ENCODE results near the gene PRR23A. TPM values are rescaled to one million over a fixed set of nuclear protein-coding genes. Genes with fewer than 3 reads are reported as not detected.

Gene PRR23A
- polyA plus RNA-seq, 3 donors = not detected

- H3K27me3 ChIP-seq (ENCODE audit: control insufficient read depth in 2 of 2, insufficient read depth in 2 of 2, low read length in 2 of 2) = no peaks in the 10 kb centered on the region
- intact Hi-C loops (cut with micrococcal nuclease) = no loop called here
- H4K20me1 ChIP-seq (ENCODE audit: insufficient read depth, low read length) = no peaks in the 10 kb centered on the region
- no peaks in the 10 kb centered on the region for H3K79me2 ChIP-seq (ENCODE audit: insufficient read depth, low read length)
- no peak overlapping the region for H3K4me3 ChIP-seq (replicated peaks in 1 of 3; ENCODE audit: low read depth in 2 of 3, low read length in 3 of 3)
- TF ChIP-seq, protein P1, sequence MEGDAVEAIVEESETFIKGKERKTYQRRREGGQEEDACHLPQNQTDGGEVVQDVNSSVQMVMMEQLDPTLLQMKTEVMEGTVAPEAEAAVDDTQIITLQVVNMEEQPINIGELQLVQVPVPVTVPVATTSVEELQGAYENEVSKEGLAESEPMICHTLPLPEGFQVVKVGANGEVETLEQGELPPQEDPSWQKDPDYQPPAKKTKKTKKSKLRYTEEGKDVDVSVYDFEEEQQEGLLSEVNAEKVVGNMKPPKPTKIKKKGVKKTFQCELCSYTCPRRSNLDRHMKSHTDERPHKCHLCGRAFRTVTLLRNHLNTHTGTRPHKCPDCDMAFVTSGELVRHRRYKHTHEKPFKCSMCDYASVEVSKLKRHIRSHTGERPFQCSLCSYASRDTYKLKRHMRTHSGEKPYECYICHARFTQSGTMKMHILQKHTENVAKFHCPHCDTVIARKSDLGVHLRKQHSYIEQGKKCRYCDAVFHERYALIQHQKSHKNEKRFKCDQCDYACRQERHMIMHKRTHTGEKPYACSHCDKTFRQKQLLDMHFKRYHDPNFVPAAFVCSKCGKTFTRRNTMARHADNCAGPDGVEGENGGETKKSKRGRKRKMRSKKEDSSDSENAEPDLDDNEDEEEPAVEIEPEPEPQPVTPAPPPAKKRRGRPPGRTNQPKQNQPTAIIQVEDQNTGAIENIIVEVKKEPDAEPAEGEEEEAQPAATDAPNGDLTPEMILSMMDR (IDR thresholded peaks at IDR 0.05) = no peak
- no peak overlapping the region for H3K4me3 Mint-ChIP-seq
- peaks cover 0 to 1% (median 0%) of the 10 kb centered on the region in 7 donors for H3K9me3 Mint-ChIP-seq
- 100% methylated on average over 3 of the region's 8 CpGs for WGBS (ENCODE audit: insufficient coverage)
- H3K4me1 Mint-ChIP-seq = no peaks in the 10 kb centered on the region
- peak overlapping the region in 1 of 7 donors; percentile 61 for H3K27ac Mint-ChIP-seq
- no peak overlapping the region for H3K4me2 ChIP-seq (replicated peaks; ENCODE audit: extremely low read depth, low read length, poor library complexity, severe bottlenecking)
- H3K27ac ChIP-seq (ENCODE audit: low read depth in 1 of 2, low read length in 2 of 2) = no peak overlapping the region
- H3K9me3 ChIP-seq (replicated peaks in 1 of 2; ENCODE audit: control insufficient read depth in 1 of 2, insufficient read depth in 1 of 2, low read length in 2 of 2) = no peaks in the 10 kb centered on the region
- no peak overlapping the region for H2AFZ ChIP-seq (ENCODE audit: insufficient read depth, low read depth, low read length, poor library complexity, severe bottlenecking)
- no peaks in the 10 kb centered on the region for H3K4me1 ChIP-seq (ENCODE audit: control insufficient read depth in 1 of 2, insufficient read depth in 2 of 2, low read length in 2 of 2)
- no peak for DNase-seq
- H3K36me3 ChIP-seq (replicated peaks in 1 of 2; ENCODE audit: control insufficient read depth in 1 of 2, insufficient read depth in 2 of 2, low read length in 2 of 2) = no peaks in the 10 kb centered on the region
- no peak overlapping the region for H3K9ac ChIP-seq (ENCODE audit: insufficient read depth, low read length, poor library complexity, severe bottlenecking)
- H3K36me3 Mint-ChIP-seq = no peaks in the 10 kb centered on the region
- H3K27me3 Mint-ChIP-seq (ENCODE audit: low read depth in 3 of 3) = peaks cover 3 to 19% (median 10%) of the 10 kb centered on the region in 3 donors
Measured at GRCh38 chr3:138975351-138975750, 30.7 kb downstream of the PRR23A start.

DNA sequence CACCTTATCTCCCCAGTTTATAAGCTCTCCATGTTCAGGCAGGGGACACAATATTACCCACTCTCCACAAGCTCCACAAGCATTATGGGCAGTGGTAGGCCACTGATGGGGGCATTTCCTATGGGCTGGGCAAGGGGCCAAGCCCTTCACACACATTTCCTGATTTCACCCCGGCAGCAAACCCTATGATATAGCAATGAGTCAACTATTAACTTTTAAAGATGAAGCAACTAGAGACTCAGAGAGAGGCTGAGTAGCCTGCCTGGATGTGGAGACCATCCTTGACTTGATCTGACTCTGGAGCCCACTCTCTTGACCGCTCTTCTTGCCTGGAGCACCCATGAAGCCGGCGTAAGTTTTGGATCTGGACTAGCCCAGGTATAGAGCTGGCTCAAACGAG lies 31.6 kb downstream of the PRR23A start:
- Histone ChIP-seq H3K4me3 (replicated peaks in 1 of 3; ENCODE audit: low read depth in 2 of 3, low read length in 3 of 3) (no peak overlapping the region), H3K9me3 (replicated peaks in 1 of 2; ENCODE audit: control insufficient read depth in 1 of 2, insufficient read depth in 1 of 2, low read length in 2 of 2) (no peaks in the 10 kb centered on the region), H3K36me3 (replicated peaks in 1 of 2; ENCODE audit: control insufficient read depth in 1 of 2, insufficient read depth in 2 of 2, low read length in 2 of 2) (no peaks in the 10 kb centered on the region), H3K9ac (ENCODE audit: insufficient read depth, low read length, poor library complexity, severe bottlenecking) (no peak overlapping the region), H3K79me2 (ENCODE audit: insufficient read depth, low read length) (no peaks in the 10 kb centered on the region), H2AFZ (ENCODE audit: insufficient read depth, low read depth, low read length, poor library complexity, severe bottlenecking) (no peak overlapping the region), H3K27ac (ENCODE audit: low read depth in 1 of 2, low read length in 2 of 2) (no peak overlapping the region), H3K4me2 (replicated peaks; ENCODE audit: extremely low read depth, low read length, poor library complexity, severe bottlenecking) (no peak overlapping the region), H3K4me1 (ENCODE audit: control insufficient read depth in 1 of 2, insufficient read depth in 2 of 2, low read length in 2 of 2) (no peaks in the 10 kb centered on the region), H3K27me3 (ENCODE audit: control insufficient read depth in 2 of 2, insufficient read depth in 2 of 2, low read length in 2 of 2) (peaks cover 0 to 2% of the 10 kb centered on the region in 2 donors), H4K20me1 (ENCODE audit: insufficient read depth, low read length) (no peaks in the 10 kb centered on the region)
- DNase-seq = no peak
- no peak overlapping the region for H3K4me3 Mint-ChIP-seq
- H3K4me1 Mint-ChIP-seq = no peaks in the 10 kb centered on the region
- peaks cover 6 to 24% (median 9%) of the 10 kb centered on the region in 3 donors for H3K27me3 Mint-ChIP-seq (ENCODE audit: low read depth in 3 of 3)
- intact Hi-C loops (cut with micrococcal nuclease) = no loop called here
- H3K36me3 Mint-ChIP-seq = no peaks in the 10 kb centered on the region
- 78% methylated on average over 5 of the region's 5 CpGs for WGBS (ENCODE audit: insufficient coverage)
- H3K27ac Mint-ChIP-seq = peak overlapping the region in 1 of 7 donors; percentile 49
- H3K9me3 Mint-ChIP-seq = peaks cover 0 to 2% (median 0%) of the 10 kb centered on the region in 7 donors
- TF ChIP-seq, protein P1 (IDR thresholded peaks at IDR 0.05) = no peak

Data from CD14-positive monocyte (primary cell).